Astrocyte of the hippocampus (primary cell): ENCODE measurements around the gene ARFGAP3.

Experiments used
- DNase-seq: peaks from one replicate; pipeline ENCODE4 v3.0.0; 2011; ENCODE audit warnings: low read depth, low spot score

Gene ARFGAP3

GRCh38 chr22:42820045-42820763 is 36.9 kb downstream of the ARFGAP3 start:
- DNase-seq, result peak; percentile 57

- no peak for DNase-seq
These were observed 37.5 kb downstream of the ARFGAP3 start for GRCh38 chr22:42819412-42820044.

GRCh38 chr22:42817556-42817955 is 39.5 kb downstream of the ARFGAP3 start:
- no peak for DNase-seq

GRCh38 chr22:42816336-42816735 is 40.7 kb downstream of the ARFGAP3 start:
- DNase-seq, result no peak

- no peak for DNase-seq
These were observed 42.5 kb downstream of the ARFGAP3 start for GRCh38 chr22:42814616-42815015.

- no peak for DNase-seq
These were observed 42.9 kb downstream of the ARFGAP3 start for GRCh38 chr22:42814215-42814614.

- no peak for DNase-seq
These were observed 43.6 kb downstream of the ARFGAP3 start for GRCh38 chr22:42813501-42813900.

- no peak for DNase-seq
These were observed 45.6 kb downstream of the ARFGAP3 start for GRCh38 chr22:42811459-42811858.

- no peak for DNase-seq
These were observed 48.6 kb downstream of the ARFGAP3 start for GRCh38 chr22:42808521-42808920.

- DNase-seq, result no peak
These were observed 49.9 kb downstream of the ARFGAP3 start for GRCh38 chr22:42807185-42807584.

GRCh38 chr22:42805998-42806830 is 50.9 kb downstream of the ARFGAP3 start:
- DNase-seq, result peak; percentile 72

- peak; percentile 69 for DNase-seq
These were observed 51.8 kb downstream of the ARFGAP3 start for GRCh38 chr22:42805016-42805997.

- no peak for DNase-seq
These were observed 53.7 kb downstream of the ARFGAP3 start for GRCh38 chr22:42803389-42803788.

- no peak for DNase-seq
These were observed 55.6 kb downstream of the ARFGAP3 start for GRCh38 chr22:42801252-42802080.

- no peak for DNase-seq
These were observed 56.4 kb downstream of the ARFGAP3 start for GRCh38 chr22:42800451-42801251.

GRCh38 chr22:42799461-42800405 is 57.3 kb downstream of the ARFGAP3 start:
- DNase-seq, result no peak

GRCh38 chr22:42799061-42799460 is 58.0 kb downstream of the ARFGAP3 start:
- DNase-seq, result no peak

- no peak for DNase-seq
These were observed 60.1 kb downstream of the ARFGAP3 start for GRCh38 chr22:42797011-42797410.
